Esophagus squamous epithelium (tissue), 5 donors: ENCODE data around the gene MICAL2. TPM values are rescaled to one million over a fixed set of nuclear protein-coding genes. Genes with fewer than 3 reads are reported as not detected.

Experiments used
- DNase-seq: peaks from one replicate; lab custom pipeline; 2025; lab: John Stamatoyannopoulos, UW
- H3K27ac ChIP-seq, 4 donors: fragments of 200-600 bp; sonication (generic); one replicate each; pipeline ENCODE4 v1.5.1; 2016 to 2019; ENCODE audit warnings: mild to moderate bottlenecking in 1 of 4
- H3K27me3 ChIP-seq, 4 donors: fragments of 200-600 bp; sonication (generic); 1 replicate in 3 of 4; 2 replicates in 1 of 4; pipeline versions ENCODE4 v1.5.1 to v1.6.0; 2017 to 2021; ENCODE audit warnings: antibody characterized with exemption in 1 of 4
- H3K36me3 ChIP-seq, 3 donors: fragments of 200-600 bp; sonication (generic); one replicate each; pipeline ENCODE4 v1.5.1; 2016 to 2019
- H3K4me1 ChIP-seq, 3 donors: fragments of 200-600 bp; sonication (generic); one replicate each; pipeline ENCODE4 v1.5.1; 2017 to 2019
- H3K4me3 ChIP-seq, 4 donors: fragments of 200-600 bp; sonication (generic); 1 replicate in 3 of 4; 2 replicates in 1 of 4; pipeline ENCODE4 v1.5.1; 2016 to 2019; ENCODE audit warnings: mild to moderate bottlenecking in 2 of 4, moderate library complexity in 1 of 4
- H3K9me3 ChIP-seq, 3 donors: fragments of 200-600 bp; sonication (generic); one replicate each; pipeline ENCODE4 v1.5.1; 2016 to 2019
- POLR2A ChIP-seq, 4 donors: fragments of 450-650 bp; IDR thresholded peaks; one replicate each; pipeline ENCODE4 v1.6.1; 2017; ENCODE audit warnings: antibody characterized with exemption in 4 of 4, mild to moderate bottlenecking in 4 of 4, moderate library complexity in 3 of 4
- WGBS, 2 donors: methylation state at CpG; one replicate each; pipeline ENCODE4 v1.1.5; 2018; 5-methylcytosine and 5-hydroxymethylcytosine counted together
- intact Hi-C: fragments of 100-400 bp; cut with DNase I; formaldehyde crosslinking; loops from one replicate; pipeline ENCODE4 v1.15.0; 2022
- total RNA-seq, 4 donors: library from RNA; depleted of rRNA; stranded (reverse); fragments of >200 nt; gene quantifications; one replicate each; pipeline ENCODE4 v1.1.0, GENCODE V29; 2016
- TF ChIP-seq, protein P1 (sequence below), 6 experiments: fragments of 450-650 bp in 4 of 6; fragments of 200-600 bp in 2 of 6; sonication (generic) in 2 of 6; IDR thresholded peaks; one replicate each; pipeline ENCODE4 v1.5.1; 2016 to 2019; ENCODE audit warnings: antibody characterized with exemption in 6 of 6, mild to moderate bottlenecking in 4 of 6, moderate library complexity in 4 of 6
- donor health status: DM: yes; HTN: yes; CAD: no.

MICAL2 gene
- total RNA-seq, 4 donors from 2014 or later, result 10.1 to 49.0 (median 19.8) TPM

DNA sequence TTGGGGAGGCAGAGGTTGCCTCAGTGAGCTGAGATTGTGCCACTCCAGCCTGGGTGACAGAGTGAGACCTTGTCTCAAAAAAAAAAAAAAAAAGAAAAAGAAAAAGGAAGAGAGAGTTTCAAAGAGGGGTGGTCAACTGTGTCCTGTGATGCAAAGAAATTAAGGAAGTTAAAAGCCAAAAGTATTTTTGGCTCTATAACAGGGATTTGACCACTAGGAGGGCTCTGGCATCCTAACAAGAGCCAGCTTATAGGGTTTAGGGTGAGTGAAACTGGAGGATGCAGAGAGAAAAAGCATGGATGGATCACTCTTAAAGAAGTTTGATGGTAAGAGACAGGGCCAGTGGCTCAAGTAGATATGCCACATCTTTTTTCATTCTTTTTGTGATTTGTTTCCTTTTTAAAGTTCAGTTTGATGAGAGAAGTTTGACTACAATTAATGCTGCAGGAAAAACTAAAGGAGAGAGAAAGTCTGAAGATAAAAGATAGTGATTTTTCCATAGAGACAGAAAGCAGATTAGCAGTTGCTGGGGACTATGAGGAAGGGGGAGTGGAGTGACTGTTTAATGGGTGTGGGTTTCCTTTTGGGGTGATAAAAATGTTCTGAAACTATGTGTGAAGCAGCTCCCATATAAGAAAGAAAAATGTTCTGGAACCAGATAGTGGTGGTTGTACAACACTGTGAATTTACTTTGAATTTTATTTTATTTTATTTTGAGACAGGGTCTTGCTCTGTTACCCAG is 11.1 kb upstream of the MICAL2 start:
- intact Hi-C loops, result no loop called here
- TF ChIP-seq, protein P1, sequence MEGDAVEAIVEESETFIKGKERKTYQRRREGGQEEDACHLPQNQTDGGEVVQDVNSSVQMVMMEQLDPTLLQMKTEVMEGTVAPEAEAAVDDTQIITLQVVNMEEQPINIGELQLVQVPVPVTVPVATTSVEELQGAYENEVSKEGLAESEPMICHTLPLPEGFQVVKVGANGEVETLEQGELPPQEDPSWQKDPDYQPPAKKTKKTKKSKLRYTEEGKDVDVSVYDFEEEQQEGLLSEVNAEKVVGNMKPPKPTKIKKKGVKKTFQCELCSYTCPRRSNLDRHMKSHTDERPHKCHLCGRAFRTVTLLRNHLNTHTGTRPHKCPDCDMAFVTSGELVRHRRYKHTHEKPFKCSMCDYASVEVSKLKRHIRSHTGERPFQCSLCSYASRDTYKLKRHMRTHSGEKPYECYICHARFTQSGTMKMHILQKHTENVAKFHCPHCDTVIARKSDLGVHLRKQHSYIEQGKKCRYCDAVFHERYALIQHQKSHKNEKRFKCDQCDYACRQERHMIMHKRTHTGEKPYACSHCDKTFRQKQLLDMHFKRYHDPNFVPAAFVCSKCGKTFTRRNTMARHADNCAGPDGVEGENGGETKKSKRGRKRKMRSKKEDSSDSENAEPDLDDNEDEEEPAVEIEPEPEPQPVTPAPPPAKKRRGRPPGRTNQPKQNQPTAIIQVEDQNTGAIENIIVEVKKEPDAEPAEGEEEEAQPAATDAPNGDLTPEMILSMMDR (IDR thresholded peaks at IDR 0.05), result no peak
- TF ChIP-seq POLR2A (IDR thresholded peaks at IDR 0.05), result no peak
- Histone ChIP-seq H3K9me3 (no peaks in the 10 kb centered on the region), H3K36me3 (no peaks in the 10 kb centered on the region), H3K27ac (no peak overlapping the region), H3K4me3 (no peak overlapping the region), H3K27me3 (no peaks in the 10 kb centered on the region), H3K4me1 (peaks cover 0 to 10% (median 4%) of the 10 kb centered on the region in 3 donors)
- no peak for DNase-seq

DNA sequence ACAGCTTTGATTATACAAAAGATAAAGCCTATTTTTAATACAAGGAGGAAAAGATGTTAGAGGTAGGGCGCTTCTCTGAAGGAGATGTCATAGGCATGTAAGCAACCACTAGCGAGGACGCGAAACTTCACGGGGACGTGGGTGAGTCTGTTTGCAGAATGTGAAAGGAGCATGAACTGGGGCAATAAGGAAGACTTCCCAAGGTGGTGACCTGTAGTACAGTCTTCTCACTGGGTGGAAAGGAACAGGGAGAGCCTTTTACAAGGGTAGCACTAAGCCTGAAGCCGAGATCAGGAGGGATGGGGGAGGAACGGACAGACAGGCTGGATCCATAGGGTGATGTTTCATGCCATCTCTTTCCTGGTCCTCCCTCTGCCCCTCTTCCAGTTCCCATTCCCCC is 10.0 kb upstream of the MICAL2 start:
- TF ChIP-seq, protein P1 (IDR thresholded peaks at IDR 0.05), result no peak
- no peak for TF ChIP-seq POLR2A (IDR thresholded peaks at IDR 0.05)
- Histone ChIP-seq H3K36me3 (no peaks in the 10 kb centered on the region), H3K4me1 (peaks cover 0 to 10% (median 4%) of the 10 kb centered on the region in 3 donors), H3K4me3 (no peak overlapping the region), H3K27ac (no peak overlapping the region), H3K9me3 (no peaks in the 10 kb centered on the region), H3K27me3 (no peaks in the 10 kb centered on the region)
- WGBS, 2 donors, result 73 to 93% methylated on average over 8 of the region's 8 CpGs
- DNase-seq, result no peak
- intact Hi-C loops, result no loop called here

DNA sequence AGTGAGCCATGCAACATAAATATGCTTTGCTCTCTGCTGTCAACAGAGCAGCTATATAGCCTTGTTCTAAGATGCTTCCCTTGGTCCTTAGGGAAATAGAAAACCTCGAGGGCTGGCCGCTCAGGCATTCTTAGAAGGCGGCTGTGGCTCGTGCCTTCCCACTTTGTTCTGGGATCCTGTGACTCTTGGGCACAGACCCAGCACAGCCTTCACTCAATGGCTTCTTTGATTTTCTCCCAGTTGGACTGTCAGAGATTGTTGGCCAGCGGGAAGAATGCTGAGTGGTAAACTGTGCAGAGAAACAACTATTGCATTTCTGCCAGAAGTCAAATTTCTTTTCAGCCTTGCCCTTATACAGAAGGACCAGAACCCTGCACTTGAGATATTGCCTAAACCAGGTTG is 9.5 kb upstream of the MICAL2 start:
- no peak for TF ChIP-seq POLR2A (IDR thresholded peaks at IDR 0.05)
- TF ChIP-seq, protein P1 (IDR thresholded peaks at IDR 0.05), result no peak
- WGBS, 2 donors, result 48 to 83% methylated on average over 2 to 4 of the region's 5 CpGs
- Histone ChIP-seq H3K27ac (no peak overlapping the region), H3K36me3 (no peaks in the 10 kb centered on the region), H3K4me1 (peaks cover 0 to 10% (median 4%) of the 10 kb centered on the region in 3 donors), H3K27me3 (no peaks in the 10 kb centered on the region), H3K4me3 (no peak overlapping the region), H3K9me3 (no peaks in the 10 kb centered on the region)
- intact Hi-C loops, result no loop called here
- DNase-seq, result no peak

DNA sequence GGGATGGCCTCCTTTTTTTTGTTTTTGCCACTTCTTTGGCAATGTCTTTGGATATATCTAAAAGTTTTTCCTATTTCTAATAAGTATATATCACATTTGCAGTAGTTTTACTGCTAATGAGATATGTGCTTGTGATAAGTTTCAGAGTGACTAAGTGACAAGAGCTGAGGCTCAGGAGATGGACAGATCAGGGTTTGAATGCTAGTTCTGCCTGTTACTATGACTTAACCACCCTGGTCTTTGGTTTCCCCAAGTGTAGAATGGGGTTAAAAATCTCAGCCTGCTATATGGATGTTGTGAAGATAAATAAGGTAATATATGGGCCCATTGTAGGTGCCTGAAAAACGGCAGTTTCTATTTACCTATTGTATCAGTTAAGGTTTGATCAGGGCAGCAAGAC is 9.1 kb upstream of the MICAL2 start:
- intact Hi-C loops, result no loop called here
- Histone ChIP-seq H3K27me3 (no peaks in the 10 kb centered on the region), H3K4me3 (no peak overlapping the region), H3K4me1 (peaks cover 0 to 10% (median 4%) of the 10 kb centered on the region in 3 donors), H3K27ac (no peak overlapping the region), H3K36me3 (no peaks in the 10 kb centered on the region), H3K9me3 (no peaks in the 10 kb centered on the region)
- TF ChIP-seq POLR2A (IDR thresholded peaks at IDR 0.05), result no peak
- TF ChIP-seq, protein P1 (IDR thresholded peaks at IDR 0.05), result no peak
- 47 to 67% methylated on average over 1 of the region's 1 CpG for WGBS, 2 donors
- no peak for DNase-seq

DNA sequence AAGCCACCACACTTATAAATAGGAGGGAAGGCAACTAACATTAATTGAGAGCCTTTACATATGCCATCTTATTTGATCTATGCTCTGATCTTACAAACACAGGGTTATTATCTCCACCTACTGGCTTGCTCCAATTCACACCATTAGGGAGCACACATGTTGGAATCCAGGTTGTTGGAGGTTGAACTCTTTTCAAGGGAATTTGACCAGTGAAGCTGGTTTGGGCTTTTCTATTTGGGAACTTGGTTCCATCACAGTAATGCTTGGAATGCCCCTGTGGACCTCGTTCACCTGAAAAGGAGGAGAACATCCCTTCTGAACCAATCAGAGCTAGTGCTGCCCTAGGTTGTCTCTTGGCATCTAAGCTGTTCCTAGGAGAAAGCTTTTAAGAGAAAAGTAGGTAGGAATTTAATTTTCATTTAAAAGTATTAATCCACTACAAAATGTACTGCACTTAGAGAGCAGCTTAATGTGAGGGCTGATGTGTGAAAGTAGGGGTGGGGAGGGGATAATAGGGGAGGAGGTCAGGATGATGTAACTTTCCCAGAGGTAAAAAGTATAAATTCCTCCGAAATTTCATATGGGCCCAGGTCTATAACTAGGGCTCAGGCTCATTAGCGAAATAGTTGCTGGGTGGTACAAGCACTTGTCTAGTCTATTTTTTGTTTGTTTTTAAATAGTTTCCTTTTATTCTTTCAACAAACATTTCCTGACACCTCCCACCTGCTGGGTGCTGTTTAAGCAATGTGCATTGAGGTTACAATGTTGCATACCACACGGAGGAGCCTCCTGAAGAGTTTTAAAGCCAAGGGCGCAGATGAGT is 7.6 kb upstream of the MICAL2 start:
- WGBS, 2 donors, result 79 to 80% methylated on average over 5 of the region's 5 CpGs
- intact Hi-C loops, result no loop called here
- Histone ChIP-seq H3K4me1 (peaks cover 0 to 4% (median 1%) of the 10 kb centered on the region in 3 donors), H3K4me3 (no peak overlapping the region), H3K9me3 (no peaks in the 10 kb centered on the region), H3K27ac (no peak overlapping the region), H3K36me3 (no peaks in the 10 kb centered on the region), H3K27me3 (no peaks in the 10 kb centered on the region)
- DNase-seq, result no peak
- TF ChIP-seq, protein P1 (IDR thresholded peaks at IDR 0.05), result peak in 1 of 6 experiments; percentile 13
- no peak for TF ChIP-seq POLR2A (IDR thresholded peaks at IDR 0.05)
